HG03060 (cell line): ENCODE results near the gene ZNRD2.
"Not testable (repeated sequence)": the region's sequence is repeated elsewhere in the genome, so short reads cannot be mapped to it uniquely, and the experiment has no call there.

ENCODE experiments used
- ATAC-seq: cut with Tn5 transposase; IDR thresholded peaks from one replicate; pipeline ENCODE4 v1.9.1; 2021; ENCODE audit warnings: low read depth, moderate number of reproducible peaks; ENCODE audit not compliant: unreplicated experiment

The ZNRD2 gene

DNA sequence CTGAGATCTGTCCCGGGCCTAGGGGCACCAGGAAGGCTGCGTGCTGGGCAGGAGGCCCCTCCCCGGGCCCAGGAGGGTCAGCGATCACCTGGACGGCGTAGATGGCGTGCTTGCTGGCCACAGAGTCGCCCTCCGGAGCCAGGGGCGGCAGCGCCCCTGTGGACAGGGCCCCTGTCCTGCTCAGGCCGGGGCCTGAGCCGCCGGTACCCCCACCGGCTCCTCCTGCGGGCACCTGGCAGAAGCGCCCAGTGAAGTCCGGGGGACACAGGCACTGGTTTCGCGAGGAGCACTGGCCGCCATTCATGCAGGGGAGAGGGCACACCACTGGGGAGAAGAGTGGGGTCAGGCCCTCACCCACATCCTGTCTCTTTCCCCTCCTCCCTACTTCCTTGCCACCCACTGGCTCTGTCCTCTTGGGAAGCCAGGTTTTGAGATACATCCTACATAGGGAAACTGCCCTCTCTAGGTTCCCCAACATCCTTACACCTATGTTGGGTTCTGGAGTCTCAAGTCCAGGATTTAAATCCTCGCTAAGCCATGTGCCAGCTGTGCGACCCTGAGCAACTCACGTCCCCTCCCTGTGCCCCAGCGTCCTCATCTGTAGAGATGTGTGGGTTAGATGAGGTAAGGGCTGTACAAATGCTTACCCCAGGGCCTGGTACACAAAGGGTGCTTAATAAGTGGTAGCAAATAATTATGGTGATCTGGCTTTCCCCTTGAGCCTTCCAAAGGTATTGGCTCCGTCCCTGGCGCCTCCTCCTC lies 16.0 kb upstream of the ZNRD2 start:
- no peak for ATAC-seq

DNA sequence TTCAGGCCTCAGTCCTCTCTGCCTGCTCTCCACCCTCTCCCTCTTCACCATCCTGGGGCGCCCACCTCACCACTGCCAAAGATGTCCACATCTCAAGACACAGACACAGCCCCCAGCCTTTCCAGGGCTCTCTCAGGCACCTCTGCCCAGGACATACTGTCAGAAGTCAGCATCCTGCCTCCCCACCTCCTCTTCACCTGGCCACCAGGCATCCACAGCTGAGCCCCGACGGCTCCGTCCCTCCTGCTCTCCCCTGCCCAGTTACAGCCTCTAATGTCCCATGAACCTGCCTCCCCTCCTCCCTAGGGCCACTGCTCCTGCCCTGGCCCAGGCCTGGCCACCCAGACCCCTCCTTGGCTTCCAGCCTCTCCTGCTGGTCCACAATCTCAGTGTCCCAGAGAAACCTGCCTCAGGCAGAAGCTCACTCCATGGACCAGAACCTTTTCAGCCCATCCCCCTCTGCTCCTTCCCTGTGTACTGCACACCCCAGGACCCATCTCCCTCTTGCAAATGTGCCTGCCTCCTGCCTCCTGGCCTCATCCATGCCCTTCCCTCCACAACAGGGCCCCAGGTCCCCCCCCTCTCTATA lies 15.3 kb upstream of the ZNRD2 start:
- no peak for ATAC-seq

DNA sequence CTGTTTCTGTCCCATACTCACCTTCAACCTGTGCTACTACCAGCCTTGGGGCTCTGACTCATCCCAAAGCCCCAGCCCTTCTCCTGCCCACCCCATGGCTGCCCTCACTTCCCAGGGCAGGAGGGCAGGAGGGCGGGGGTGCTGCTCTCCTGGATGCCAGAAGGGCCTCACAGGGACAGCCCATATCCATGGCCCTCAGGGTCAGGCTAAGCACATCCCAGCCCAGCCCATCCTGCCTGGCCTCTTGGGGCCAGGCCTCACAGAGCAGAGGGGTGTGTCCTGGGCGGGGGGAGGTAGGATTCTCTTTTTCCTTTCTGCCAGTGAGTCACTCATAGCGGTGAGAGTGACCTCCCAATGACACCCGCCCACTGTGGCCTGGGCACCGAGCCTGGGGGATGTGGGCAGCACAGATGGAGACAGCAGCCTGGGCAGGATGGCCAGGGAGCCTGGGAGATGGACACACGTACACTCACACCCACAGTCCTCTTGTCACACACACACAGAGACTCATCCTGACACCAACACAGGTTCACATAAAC lies 14.5 kb upstream of the ZNRD2 start:
- no peak for ATAC-seq

DNA sequence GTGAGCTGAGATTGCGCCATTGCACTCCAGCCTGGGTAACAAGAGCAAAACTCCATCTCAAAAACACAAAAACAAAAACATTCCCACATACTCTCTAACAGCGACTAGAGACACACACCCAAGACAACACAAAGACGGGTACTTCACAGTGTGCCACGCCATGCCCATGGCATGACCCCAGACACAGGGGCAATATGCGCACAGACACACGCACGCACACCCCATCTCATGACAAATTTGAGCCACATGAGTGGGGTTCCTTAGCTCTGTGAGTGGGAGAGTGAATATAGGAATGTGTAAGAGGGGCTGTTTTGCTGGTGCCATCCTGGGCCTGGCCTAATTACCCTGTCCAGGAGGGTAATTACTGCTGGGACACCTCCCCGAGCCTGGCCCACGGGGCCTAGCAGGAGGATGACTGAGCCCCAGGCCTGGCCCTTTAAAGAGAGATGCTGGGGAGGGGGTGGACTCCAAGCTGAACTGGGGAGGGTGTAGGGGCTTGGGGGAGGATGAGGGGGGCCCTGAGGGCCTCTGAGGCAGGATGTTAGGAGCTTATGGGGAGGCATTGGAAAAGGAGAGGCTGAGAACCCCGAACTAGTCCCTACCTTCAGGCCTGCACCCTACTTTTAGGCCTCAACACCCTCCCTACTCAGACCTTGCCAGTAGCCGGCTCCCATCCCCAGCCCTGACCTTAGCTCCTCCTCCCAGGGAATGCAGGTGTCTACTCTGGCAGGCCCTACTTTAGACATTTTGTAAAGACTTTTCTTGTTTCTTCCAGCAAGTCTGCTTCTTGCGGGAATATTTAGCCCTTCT lies 13.6 kb upstream of the ZNRD2 start:
- no peak for ATAC-seq

DNA sequence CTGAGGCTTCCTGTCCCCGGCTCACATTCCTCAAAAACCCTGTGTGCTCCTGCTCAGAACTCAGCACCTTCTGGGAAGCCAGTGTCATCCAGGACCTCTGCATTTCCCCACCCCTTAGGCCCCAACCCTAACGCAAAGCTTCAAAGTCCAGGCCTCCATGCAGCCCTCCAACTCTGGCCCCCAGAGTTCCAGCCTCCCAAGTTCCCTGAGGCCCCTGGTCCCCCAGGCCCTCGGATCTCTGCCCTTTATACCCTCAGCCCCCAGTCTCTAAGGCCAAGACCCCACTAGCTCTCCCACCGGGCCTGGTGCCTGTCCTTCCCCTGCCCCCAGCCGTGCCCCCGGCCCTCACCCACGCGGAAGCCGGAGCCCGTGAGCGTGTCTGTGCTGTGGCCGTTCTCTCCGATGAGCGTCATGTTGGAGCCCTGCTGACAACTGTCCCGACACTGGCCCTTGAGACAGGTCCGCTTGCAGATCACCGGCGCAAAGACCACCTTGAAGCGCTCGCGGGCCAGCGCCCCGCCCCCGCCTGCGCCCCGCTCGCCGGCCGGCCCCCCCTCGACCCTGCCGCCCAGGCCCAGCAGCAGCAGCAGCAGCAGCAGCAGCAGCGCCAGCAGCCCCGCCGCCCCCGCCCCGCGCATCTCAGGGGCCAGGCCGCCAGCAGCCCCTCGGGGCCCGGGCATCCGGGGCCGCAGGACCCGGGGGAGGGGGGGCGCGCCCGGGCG lies 12.8 kb upstream of the ZNRD2 start:
- ATAC-seq = no peak

DNA sequence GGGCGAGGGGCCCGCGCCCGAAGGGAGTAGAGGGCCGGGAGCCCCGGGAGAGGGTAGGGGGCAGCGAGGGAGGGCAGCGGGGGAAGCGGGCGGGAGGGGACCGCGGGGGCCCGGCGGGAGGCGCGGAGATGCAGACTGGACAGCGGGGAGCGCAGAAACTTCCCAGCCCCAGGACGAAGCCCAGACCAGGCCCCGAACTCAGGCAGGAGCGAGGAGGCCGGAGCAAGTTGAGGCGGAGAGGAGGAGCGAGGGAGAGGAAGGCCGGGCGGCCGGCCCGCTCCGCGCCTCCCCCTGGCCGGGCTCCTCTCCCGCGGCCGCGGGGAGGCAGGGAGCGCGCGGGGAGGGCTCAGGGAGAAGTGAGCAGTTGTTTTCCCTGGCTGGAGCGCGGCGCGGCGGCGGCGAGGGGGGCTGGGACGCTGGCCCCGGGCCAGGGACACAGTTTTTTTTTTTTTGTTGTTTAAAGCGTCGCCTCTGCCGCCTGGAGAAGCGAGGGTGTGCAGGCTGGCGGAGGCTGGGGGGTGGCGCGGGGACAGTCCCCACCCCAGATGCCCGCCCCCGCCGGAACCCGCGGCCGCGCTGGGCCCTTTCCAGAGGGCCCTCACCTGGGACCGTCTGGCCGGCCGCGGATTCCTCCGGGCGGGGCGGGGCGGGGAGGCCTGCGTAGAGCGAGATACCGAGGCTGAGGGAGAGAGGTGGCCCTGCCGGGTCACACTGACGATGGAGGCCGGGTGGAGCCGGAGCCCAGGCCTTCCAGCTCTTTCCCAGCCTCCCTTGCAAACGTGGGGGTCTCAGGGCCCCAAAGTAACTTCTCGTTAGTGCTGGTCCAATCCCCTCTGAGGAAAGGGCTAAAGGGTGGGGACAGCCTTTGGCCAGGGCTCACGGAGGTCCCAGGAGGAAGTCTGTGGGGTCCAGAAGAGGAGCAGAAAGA lies 12.0 kb upstream of the ZNRD2 start, which contains the start of gene LTBP3:
LTBP3 (minus strand) TSS at position 358 of the 928 bp plus-strand sequence. CDS start 400 bp downstream, outside the sequence.
- no peak for ATAC-seq

DNA sequence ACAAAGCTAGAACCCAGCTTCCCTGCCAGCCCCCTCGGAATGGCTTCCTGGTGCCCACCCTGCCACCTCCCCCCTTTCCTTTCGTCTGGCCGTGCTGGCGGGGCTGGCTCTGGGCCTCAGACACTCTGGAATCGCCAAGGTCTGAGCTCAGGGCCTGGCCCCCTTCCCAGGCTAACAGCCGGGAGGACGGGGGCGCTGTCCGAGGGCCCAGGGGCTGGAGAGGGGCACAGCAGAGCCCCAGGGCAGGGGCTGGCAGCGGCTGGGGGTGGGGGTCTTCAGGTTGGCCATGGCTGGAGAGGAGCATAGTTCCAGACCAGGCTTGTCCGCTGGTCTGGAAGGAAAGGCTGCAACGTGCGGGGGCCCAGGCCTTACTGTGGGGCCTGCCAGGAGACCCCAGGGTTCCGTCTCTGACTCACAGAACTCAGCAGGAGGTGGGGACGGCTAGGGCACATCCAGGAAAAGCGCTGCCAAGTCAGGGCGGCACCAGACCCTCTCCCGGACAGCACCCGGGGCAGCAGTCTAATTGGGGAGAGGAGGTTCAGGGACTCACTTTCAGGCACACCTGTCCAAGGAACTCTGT lies 11.3 kb upstream of the ZNRD2 start:
- no peak for ATAC-seq

DNA sequence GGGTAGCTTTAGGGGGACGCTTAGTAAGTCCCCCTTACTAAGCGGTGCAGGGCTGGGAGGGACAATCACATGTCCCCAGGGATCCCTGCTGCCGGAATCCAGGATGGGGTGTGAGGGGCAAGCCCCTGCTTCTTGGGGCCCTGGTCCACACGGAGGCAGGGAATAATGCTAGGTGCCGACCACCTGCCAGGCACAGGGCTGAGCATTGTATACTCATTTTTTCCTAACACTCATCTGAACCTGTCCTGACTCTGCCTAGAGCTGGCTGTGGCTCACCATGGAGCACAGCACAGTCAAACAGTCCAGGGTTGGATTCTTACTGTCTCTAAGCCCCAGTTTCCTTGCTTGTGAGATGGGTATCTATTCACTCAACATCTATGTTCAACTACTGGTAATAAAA lies 10.7 kb upstream of the ZNRD2 start:
- no peak for ATAC-seq

DNA sequence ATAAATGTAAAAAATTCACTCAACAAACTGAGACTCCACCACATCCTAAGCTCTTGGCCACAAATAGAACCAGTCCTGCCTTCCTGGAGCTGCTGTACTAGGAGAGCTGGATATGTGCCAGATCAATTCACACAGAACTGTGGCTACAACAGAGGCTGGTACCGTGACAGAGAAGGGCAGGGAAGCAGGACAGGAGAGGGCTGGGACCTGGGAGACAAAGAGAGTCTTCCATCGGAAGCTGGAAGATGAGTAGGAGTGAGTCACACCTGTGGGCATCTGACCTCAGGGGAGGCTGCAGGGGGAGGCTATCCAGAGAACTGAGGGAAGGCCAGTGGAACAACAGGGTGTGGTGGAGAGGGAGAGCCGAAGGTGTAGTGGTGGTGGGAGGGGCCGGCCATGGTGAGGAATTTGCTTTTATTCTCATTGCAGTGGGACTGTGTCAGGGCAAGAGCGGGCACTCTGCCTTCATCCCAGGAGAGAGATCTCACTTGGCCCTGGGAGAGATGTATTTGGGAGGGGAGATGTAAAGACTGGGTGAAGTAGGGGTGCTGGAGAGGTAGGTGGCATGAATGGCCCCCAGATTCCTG lies 10.2 kb upstream of the ZNRD2 start:
- no peak for ATAC-seq

DNA sequence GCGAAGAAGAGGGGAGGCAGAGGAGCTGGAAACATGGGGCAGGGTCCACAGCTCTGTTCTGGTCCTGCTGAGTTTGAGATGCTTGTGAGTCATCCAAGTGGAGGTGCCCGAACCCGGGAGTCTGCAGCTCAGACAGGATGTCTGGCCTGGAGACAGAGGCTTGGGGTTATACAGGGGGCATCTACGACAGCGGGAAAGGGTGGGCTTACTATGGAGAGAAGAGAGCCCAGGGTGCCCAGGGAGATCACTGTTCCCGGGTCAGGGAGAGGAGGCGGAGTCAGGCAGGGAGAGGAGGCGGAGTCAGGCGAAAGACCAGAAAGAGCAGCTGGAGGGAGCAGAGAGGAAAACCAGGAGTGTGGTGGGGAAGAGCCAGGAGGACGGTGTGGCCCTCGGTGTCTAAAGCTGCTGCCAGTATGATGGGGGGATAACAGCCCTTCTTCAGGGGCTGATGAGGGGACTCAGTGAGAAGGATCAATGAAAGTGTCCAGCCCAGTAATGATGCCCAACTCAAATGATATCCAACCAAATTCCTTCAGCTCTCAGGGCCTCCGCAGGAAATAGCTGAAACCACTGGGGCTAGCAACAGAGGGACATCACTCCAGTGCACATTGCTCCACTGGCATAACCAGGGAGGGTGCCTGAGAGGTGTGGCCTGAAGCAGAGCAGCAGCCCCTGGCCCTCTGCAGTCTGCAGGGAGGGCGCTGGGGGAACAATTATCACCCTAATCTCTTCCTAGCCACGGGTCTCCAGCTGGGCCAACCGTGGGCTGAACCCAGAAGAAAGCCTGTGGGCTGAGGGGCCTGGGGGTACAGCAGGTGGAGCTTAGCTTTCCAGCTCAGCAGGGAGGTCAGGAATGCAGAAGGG lies 9.5 kb upstream of the ZNRD2 start:
- no peak for ATAC-seq

DNA sequence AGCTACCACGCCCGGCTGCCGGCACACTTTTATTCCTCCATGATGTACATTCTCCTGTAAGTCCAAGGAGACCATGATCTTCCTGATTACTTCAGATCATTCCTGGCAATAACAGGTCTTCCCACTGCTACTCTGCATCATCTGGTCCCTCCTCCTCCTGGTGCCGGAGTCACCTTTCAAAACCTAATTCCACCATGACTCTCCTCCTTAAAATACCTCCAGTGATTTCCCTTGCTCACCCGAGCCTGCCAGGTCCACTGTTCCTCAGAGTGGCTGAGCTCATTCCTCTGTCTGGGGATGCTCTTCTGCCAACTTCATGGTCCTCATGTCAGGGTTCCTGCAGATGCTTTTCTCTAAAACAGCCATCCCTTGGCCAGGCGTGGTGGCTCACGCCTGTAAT lies 8.3 kb upstream of the ZNRD2 start:
- no peak for ATAC-seq

DNA sequence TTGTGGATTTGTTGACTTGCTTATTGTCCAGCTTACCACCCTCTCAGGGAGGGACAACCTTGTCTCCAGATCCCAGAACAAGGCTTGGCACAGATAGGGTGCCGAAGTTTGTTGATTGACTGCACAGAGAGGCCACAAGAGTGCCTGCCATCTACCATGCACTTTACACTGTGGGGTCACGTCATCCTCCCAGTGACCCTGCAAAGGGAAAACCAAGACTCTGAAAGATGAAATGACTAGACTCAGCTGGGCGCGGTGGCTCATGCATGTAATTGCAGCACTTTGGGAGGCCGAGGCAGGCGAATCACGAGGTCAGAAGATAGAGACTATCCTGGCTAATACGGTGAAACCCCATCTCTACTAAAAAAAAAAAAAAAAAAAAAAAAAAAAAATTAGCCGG lies 7.5 kb upstream of the ZNRD2 start:
- ATAC-seq = no peak

DNA sequence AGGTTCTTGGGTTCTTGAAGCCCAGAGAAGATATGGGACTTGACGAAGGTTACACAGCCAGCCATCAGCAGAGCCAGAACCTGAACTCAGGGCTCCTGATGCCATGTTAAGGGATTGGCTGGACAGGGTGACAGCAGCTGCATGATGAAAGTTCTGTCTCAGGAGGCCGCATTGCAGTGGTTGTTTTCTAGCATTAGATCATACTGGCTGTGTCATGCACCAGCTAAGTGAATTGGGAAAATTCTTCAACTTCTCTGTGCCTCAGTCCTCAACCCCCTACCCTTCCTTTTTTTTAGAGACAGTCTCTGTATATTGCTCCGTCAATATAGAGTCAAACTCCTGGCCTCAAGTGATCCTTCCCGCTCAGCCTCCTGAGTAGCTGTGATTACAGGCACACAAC lies 6.7 kb upstream of the ZNRD2 start:
- no peak for ATAC-seq

DNA sequence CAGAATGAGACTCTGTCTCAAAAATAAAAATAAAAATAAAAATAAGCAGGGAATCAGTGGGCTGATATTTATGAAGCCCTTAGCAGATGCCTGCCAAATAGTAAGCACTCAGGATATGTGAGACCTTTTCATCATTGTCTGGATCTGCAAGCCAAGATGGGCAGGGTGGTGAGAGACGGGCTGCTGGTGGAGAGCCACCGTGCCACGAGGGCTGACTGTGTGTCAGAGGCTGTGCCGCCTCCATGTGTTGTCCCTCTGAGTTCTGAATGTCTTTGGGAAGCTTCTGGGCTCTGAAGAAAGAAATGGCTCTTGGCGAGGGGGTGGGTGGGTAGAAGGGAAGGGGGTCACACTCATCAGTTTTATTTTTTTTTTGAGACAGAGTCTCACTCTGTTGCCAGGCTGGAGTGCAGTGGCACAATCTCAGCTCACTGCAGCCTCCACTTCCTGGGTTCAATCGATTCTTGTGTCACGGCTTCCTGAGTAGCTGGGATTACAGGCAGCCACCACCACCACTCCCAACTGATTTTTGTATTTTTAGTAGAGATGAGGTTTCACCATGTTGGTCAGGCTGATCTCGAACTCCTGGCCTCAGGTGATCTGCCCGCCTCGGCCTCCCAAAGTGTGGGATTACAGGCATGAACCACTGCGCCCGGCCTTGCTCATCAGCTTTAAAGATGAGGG lies 5.3 kb upstream of the ZNRD2 start:
- ATAC-seq = not testable (repeated sequence)

DNA sequence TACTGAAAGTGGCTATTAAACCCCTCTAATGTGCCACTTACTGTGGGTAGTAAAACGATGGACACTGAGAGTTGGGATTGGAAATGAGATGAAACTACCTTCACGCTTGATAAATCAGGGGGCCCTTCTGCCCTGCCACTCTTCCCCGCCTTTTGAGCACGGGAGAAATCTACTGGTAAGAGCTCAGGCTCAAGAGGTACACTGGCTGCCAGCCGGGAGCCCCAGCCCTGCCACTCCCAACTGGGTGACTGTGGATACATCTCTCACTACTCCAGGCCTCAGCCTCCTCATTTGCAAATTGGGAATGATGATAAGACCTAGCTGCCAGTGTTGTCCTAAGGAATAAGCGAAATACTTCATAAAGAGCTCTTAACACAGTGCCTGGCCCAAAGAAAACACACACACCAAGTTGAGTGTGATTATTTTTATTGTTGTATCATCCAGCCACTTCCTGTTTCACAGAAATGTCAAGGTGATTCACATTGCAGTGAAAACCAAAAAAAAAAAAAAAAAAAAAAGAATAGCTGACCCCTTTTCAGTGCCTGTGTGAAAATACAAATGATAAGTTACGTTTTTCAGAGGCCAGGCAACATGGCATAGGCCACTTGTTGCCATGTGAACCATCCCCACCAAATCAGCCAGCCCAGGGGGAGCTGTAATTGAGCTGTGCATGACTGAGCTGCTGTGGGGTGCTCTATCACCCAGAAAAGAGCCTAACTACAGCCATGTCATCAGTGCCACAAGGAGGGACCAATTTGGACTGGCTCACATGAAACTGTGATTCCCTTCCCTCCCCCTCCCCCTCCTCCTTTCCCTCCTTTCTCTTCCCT lies 4.4 kb upstream of the ZNRD2 start:
- ATAC-seq = no peak

DNA sequence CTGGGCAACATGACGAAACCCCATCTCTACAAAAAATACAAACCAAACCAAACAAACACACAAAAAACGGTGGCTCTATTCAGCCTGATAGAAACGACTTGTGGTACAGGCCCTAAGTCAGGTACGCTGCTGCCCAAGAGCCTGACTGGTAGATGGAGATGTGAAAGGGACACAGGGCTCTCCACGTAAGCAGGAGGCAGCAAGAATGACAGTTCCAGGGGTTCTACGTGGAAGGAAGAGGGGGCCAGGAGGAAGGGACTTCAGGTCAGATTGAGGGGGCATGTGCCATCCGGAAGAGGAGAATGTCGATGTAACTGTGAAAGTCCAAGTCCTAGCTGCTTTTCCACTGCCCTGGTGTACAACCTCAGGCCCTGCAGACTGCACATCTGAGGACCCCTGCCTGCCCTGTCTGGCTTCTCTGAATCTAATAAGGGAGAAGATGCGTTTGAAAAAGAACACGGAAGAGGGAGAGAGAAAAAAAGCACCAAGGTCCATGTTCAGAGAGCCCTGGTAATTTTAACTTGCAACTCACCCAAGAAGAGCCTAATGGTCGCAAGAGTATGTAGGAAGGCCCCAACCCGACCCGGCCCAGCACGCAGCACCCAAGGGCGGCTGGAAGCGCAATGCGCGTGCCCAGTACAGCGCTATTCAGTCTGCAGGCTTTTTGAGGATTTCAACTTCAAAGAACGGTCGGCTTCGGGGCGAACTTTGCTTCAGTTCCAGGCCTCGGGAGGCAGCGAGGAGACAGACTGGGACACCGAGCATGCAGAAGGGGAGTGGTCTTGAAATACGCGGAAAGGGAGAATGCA lies 909 bp upstream of the ZNRD2 start:
- peak; percentile 1 for ATAC-seq
